ENCODE data around the gene DAGLA.

DAGLA gene

GRCh38 chr11:61691380-61692156 is 11.4 kb downstream of the DAGLA start:
- Histone ChIP-seq H3K4me1 (ENCODE audit: insufficient read depth, low read length) (peaks cover 44% of the 10 kb centered on the region), H3K36me3 (ENCODE audit: insufficient read depth, low read length) (no peaks in the 10 kb centered on the region), H3K9ac (ENCODE audit: low read depth, low read length) (no peak overlapping the region), H3K9me3 (ENCODE audit: control insufficient read depth, insufficient read depth, low read length) (no peaks in the 10 kb centered on the region)

GRCh38 chr11:61693922-61694601 is 13.9 kb downstream of the DAGLA start:
- Histone ChIP-seq H3K36me3 (ENCODE audit: insufficient read depth, low read length) (no peaks in the 10 kb centered on the region), H3K9ac (ENCODE audit: low read depth, low read length) (no peak overlapping the region), H3K4me1 (ENCODE audit: insufficient read depth, low read length) (peaks cover 50% of the 10 kb centered on the region), H3K9me3 (ENCODE audit: control insufficient read depth, insufficient read depth, low read length) (no peaks in the 10 kb centered on the region)

- Histone ChIP-seq H3K4me1 (ENCODE audit: insufficient read depth, low read length) (peaks cover 50% of the 10 kb centered on the region), H3K9ac (ENCODE audit: low read depth, low read length) (no peak overlapping the region), H3K9me3 (ENCODE audit: control insufficient read depth, insufficient read depth, low read length) (no peaks in the 10 kb centered on the region)
Measured at GRCh38 chr11:61694602-61694939, 14.4 kb downstream of the DAGLA start.

GRCh38 chr11:61694946-61695706 is 14.9 kb downstream of the DAGLA start:
- Histone ChIP-seq H3K4me1 (ENCODE audit: insufficient read depth, low read length) (peaks cover 50% of the 10 kb centered on the region), H3K9ac (ENCODE audit: low read depth, low read length) (no peak overlapping the region), H3K9me3 (ENCODE audit: control insufficient read depth, insufficient read depth, low read length) (no peaks in the 10 kb centered on the region), H3K36me3 (ENCODE audit: insufficient read depth, low read length) (no peaks in the 10 kb centered on the region)

More at GRCh38 chr11:61694602-61694939, 14.4 kb downstream of the DAGLA start:
- no peaks in the 10 kb centered on the region for H3K36me3 ChIP-seq (ENCODE audit: insufficient read depth, low read length)

GRCh38 chr11:61695917-61696316 is 15.7 kb downstream of the DAGLA start:
- Histone ChIP-seq H3K9me3 (ENCODE audit: control insufficient read depth, insufficient read depth, low read length) (no peaks in the 10 kb centered on the region), H3K9ac (ENCODE audit: low read depth, low read length) (no peak overlapping the region), H3K36me3 (ENCODE audit: insufficient read depth, low read length) (no peaks in the 10 kb centered on the region), H3K4me1 (ENCODE audit: insufficient read depth, low read length) (peaks cover 45% of the 10 kb centered on the region)

GRCh38 chr11:61696602-61697001 is 16.4 kb downstream of the DAGLA start:
- H3K36me3 ChIP-seq (ENCODE audit: insufficient read depth, low read length), result no peaks in the 10 kb centered on the region
- H3K9me3 ChIP-seq (ENCODE audit: control insufficient read depth, insufficient read depth, low read length), result no peaks in the 10 kb centered on the region
- peaks cover 46% of the 10 kb centered on the region for H3K4me1 ChIP-seq (ENCODE audit: insufficient read depth, low read length)
- H3K9ac ChIP-seq (ENCODE audit: low read depth, low read length), result no peak overlapping the region

- Histone ChIP-seq H3K9me3 (ENCODE audit: control insufficient read depth, insufficient read depth, low read length) (no peaks in the 10 kb centered on the region), H3K9ac (ENCODE audit: low read depth, low read length) (no peak overlapping the region), H3K4me1 (ENCODE audit: insufficient read depth, low read length) (peaks cover 42% of the 10 kb centered on the region), H3K36me3 (ENCODE audit: insufficient read depth, low read length) (no peaks in the 10 kb centered on the region)
Measured at GRCh38 chr11:61697078-61697502, 16.9 kb downstream of the DAGLA start.

GRCh38 chr11:61697764-61698163 is 17.6 kb downstream of the DAGLA start:
- Histone ChIP-seq H3K9me3 (ENCODE audit: control insufficient read depth, insufficient read depth, low read length) (no peaks in the 10 kb centered on the region), H3K36me3 (ENCODE audit: insufficient read depth, low read length) (no peaks in the 10 kb centered on the region), H3K9ac (ENCODE audit: low read depth, low read length) (no peak overlapping the region), H3K4me1 (ENCODE audit: insufficient read depth, low read length) (peaks cover 42% of the 10 kb centered on the region)

- H3K36me3 ChIP-seq (ENCODE audit: insufficient read depth, low read length), result no peaks in the 10 kb centered on the region
- H3K9me3 ChIP-seq (ENCODE audit: control insufficient read depth, insufficient read depth, low read length), result no peaks in the 10 kb centered on the region
- peaks cover 42% of the 10 kb centered on the region for H3K4me1 ChIP-seq (ENCODE audit: insufficient read depth, low read length)
- no peak overlapping the region for H3K9ac ChIP-seq (ENCODE audit: low read depth, low read length)
Measured at GRCh38 chr11:61698173-61698948, 18.2 kb downstream of the DAGLA start.

- H3K36me3 ChIP-seq (ENCODE audit: insufficient read depth, low read length), result no peaks in the 10 kb centered on the region
- peaks cover 35% of the 10 kb centered on the region; the same call in 1 of the 2 replicates for H3K4me1 ChIP-seq (ENCODE audit: insufficient read depth, low read length)
- no peaks in the 10 kb centered on the region for H3K9me3 ChIP-seq (ENCODE audit: control insufficient read depth, insufficient read depth, low read length)
- no peak overlapping the region for H3K9ac ChIP-seq (ENCODE audit: low read depth, low read length)
Measured at GRCh38 chr11:61699737-61700160, 19.6 kb downstream of the DAGLA start.

GRCh38 chr11:61700212-61700611 is 20.0 kb downstream of the DAGLA start:
- Histone ChIP-seq H3K9me3 (ENCODE audit: control insufficient read depth, insufficient read depth, low read length) (no peaks in the 10 kb centered on the region), H3K4me1 (ENCODE audit: insufficient read depth, low read length) (peaks cover 34% of the 10 kb centered on the region; the same call in 1 of the 2 replicates), H3K9ac (ENCODE audit: low read depth, low read length) (no peak overlapping the region), H3K36me3 (ENCODE audit: insufficient read depth, low read length) (no peaks in the 10 kb centered on the region)

GRCh38 chr11:61700720-61701119 is 20.5 kb downstream of the DAGLA start:
- peaks cover 29% of the 10 kb centered on the region; the same call in 1 of the 2 replicates for H3K4me1 ChIP-seq (ENCODE audit: insufficient read depth, low read length)
- H3K9ac ChIP-seq (ENCODE audit: low read depth, low read length), result no peak overlapping the region
- H3K36me3 ChIP-seq (ENCODE audit: insufficient read depth, low read length), result no peaks in the 10 kb centered on the region
- no peaks in the 10 kb centered on the region for H3K9me3 ChIP-seq (ENCODE audit: control insufficient read depth, insufficient read depth, low read length)

- Histone ChIP-seq H3K9ac (ENCODE audit: low read depth, low read length) (no peak overlapping the region), H3K9me3 (ENCODE audit: control insufficient read depth, insufficient read depth, low read length) (no peaks in the 10 kb centered on the region), H3K4me1 (ENCODE audit: insufficient read depth, low read length) (peaks cover 23% of the 10 kb centered on the region; the same call in 1 of the 2 replicates), H3K36me3 (ENCODE audit: insufficient read depth, low read length) (no peaks in the 10 kb centered on the region)
Measured at GRCh38 chr11:61701242-61701886, 21.2 kb downstream of the DAGLA start.
